Thyroid gland (tissue), 4 donors: Measurements from ENCODE around the gene EXOC4.

Source experiments
- CTCF ChIP-seq, 6 experiments: fragments of 200-600 bp in 3 of 6; fragments of 450-650 bp in 3 of 6; sonication (generic) in 3 of 6; IDR thresholded peaks; one replicate each; pipeline ENCODE4 v1.5.1; 2016 to 2019; ENCODE audit warnings: antibody characterized with exemption in 6 of 6, mild to moderate bottlenecking in 2 of 6, inconsistent platforms in 1 of 6, moderate library complexity in 1 of 6
- POLR2A ChIP-seq, 2 donors: fragments of 450-650 bp; IDR thresholded peaks; one replicate each; pipeline ENCODE4 v1.6.1; 2017; ENCODE audit warnings: antibody characterized with exemption in 2 of 2, mild to moderate bottlenecking in 2 of 2, moderate library complexity in 1 of 2

GRCh38 chr7:133288970-133289369 is 36.1 kb downstream of the EXOC4 start:
- TF ChIP-seq POLR2A (IDR thresholded peaks at IDR 0.05) (no peak), CTCF (IDR thresholded peaks at IDR 0.05) (no peak)
